H1 (cell line): ENCODE results near the gene SYNJ2BP. TPM values are rescaled to one million over a fixed set of nuclear protein-coding genes. Genes with fewer than 3 reads are reported as not detected.

Experiments used
- CTCF ChIA-PET: fragments of 300-600 bp; sonication (Branson Sonifier 250); formaldehyde crosslinking; loops from one replicate; lab custom pipeline; 2021; ENCODE audit not compliant: partially characterized antibody; lab: Charles Lee
- POLR2A ChIA-PET: fragments of 300-600 bp; sonication (Branson Sonifier 250); formaldehyde crosslinking; loops from one replicate; lab custom pipeline; 2021; ENCODE audit warnings: inconsistent platforms; ENCODE audit not compliant: partially characterized antibody; lab: Charles Lee
- DNase-seq, 2 experiments: peaks; one replicate each; pipeline versions ENCODE4 v3.0.0 to v3.0.0-alpha.2; 2010 to 2022; ENCODE audit warnings: low spot score in 2 of 2, low read depth in 1 of 2, mixed read lengths in 1 of 2
- FAIRE-seq: peaks from 2 replicates; lab custom pipeline; 2011; peaks lifted over from hg19 to GRCh38; lab: Jason Lieb, UNC
- H2AFZ ChIP-seq: 2 replicates; pipeline ENCODE4 v1.8.1; 2012; ENCODE audit warnings: low read length, inconsistent platforms
- H2AK5ac ChIP-seq: 2 replicates; pipeline ENCODE4 v1.6.1; 2013; ENCODE audit warnings: low read depth, low read length
- H2BK120ac ChIP-seq: replicated peaks from 2 replicates; pipeline ENCODE3; 2013; ENCODE audit warnings: low read depth, low read length, inconsistent platforms
- H2BK12ac ChIP-seq: 2 replicates; pipeline ENCODE4 v1.6.1; 2013; ENCODE audit warnings: low read depth, low read length
- H2BK15ac ChIP-seq: 2 replicates; pipeline ENCODE4 v1.6.1; 2013; ENCODE audit warnings: low read length
- H2BK20ac ChIP-seq: 2 replicates; pipeline ENCODE4 v1.6.1; 2013; ENCODE audit warnings: low read length
- H2BK5ac ChIP-seq: 2 replicates; pipeline ENCODE4 v1.6.1; 2013; ENCODE audit warnings: low read depth, low read length
- H3K14ac ChIP-seq: 2 replicates; pipeline ENCODE4 v1.6.1; 2013; ENCODE audit warnings: inconsistent platforms; ENCODE audit not compliant: insufficient read length
- H3K18ac ChIP-seq: 2 replicates; pipeline ENCODE4 v1.6.1; 2013; ENCODE audit warnings: low read length; ENCODE audit errors: extremely low read depth
- H3K23ac ChIP-seq: 2 replicates; pipeline ENCODE4 v1.6.1; 2013; ENCODE audit warnings: inconsistent platforms; ENCODE audit not compliant: insufficient read length
- H3K23me2 ChIP-seq: 2 replicates; pipeline ENCODE4 v1.6.1; 2013; ENCODE audit warnings: low read depth, low read length
- H3K27ac ChIP-seq: 2 replicates; pipeline ENCODE4 v1.6.1; 2011; ENCODE audit warnings: low read depth, low read length, inconsistent platforms
- H3K27me3 ChIP-seq, 4 experiments: replicated peaks in 1 of 4; 1 replicate in 1 of 4; 2 replicates in 3 of 4; pipeline versions ENCODE4 v1.6.1 to v1.8.1; 2011 to 2013; ENCODE audit warnings: low read length in 3 of 4, mild to moderate bottlenecking in 3 of 4, inconsistent platforms in 2 of 4, mixed read lengths in 2 of 4, moderate library complexity in 1 of 4; ENCODE audit not compliant: control insufficient read depth in 3 of 4, insufficient read depth in 3 of 4; ENCODE audit errors: extremely low read depth in 1 of 4
- H3K36me3 ChIP-seq, 4 experiments: 2 replicates each; pipeline versions ENCODE4 v1.6.1 to v1.8.1; 2011 to 2013; ENCODE audit warnings: mild to moderate bottlenecking in 4 of 4, low read length in 3 of 4, moderate library complexity in 2 of 4, control low read depth in 1 of 4, inconsistent platforms in 1 of 4; ENCODE audit not compliant: insufficient read depth in 4 of 4, control insufficient read depth in 2 of 4
- H3K4ac ChIP-seq: replicated peaks from 2 replicates; pipeline ENCODE3; 2013; ENCODE audit warnings: low read length, low read depth, mixed read lengths, inconsistent platforms; ENCODE audit not compliant: insufficient read length
- H3K4me1 ChIP-seq, 4 experiments: replicated peaks in 1 of 4; 1 replicate in 1 of 4; 2 replicates in 3 of 4; pipeline versions ENCODE4 v1.6.1 to v1.8.1; 2011 to 2013; ENCODE audit warnings: low read length in 3 of 4, inconsistent platforms in 2 of 4, mixed read lengths in 1 of 4; ENCODE audit not compliant: insufficient read depth in 4 of 4, control insufficient read depth in 3 of 4
- H3K4me2 ChIP-seq, 2 experiments: 2 replicates each; pipeline versions ENCODE4 v1.6.1 to v1.8.1; 2011 to 2013; ENCODE audit warnings: low read depth in 2 of 2, low read length in 2 of 2, control low read depth in 1 of 2, inconsistent platforms in 1 of 2, mild to moderate bottlenecking in 1 of 2; ENCODE audit not compliant: insufficient read depth in 1 of 2
- H3K4me3 ChIP-seq, 4 experiments: fragments of 200-600, 300-600 bp in 1 of 4; sonication (generic), shearing (Covaris generic), sonication (Bioruptor Twin) in 1 of 4; 2 replicates each; pipeline versions ENCODE4 v1.5.1 to v1.8.1; 2011 to 2016; ENCODE audit warnings: low read length in 4 of 4, low read depth in 3 of 4, control low read depth in 2 of 4, inconsistent platforms in 2 of 4, mild to moderate bottlenecking in 2 of 4, mixed read lengths in 1 of 4, moderate library complexity in 1 of 4; ENCODE audit not compliant: insufficient read depth in 2 of 4; ENCODE audit errors: extremely low read depth in 1 of 4
- H3K56ac ChIP-seq: replicated peaks from 2 replicates; pipeline ENCODE3; 2013; ENCODE audit warnings: low read depth, mild to moderate bottlenecking, mixed read lengths, low read length, inconsistent platforms; ENCODE audit not compliant: insufficient read length
- H3K79me1 ChIP-seq: 2 replicates; pipeline ENCODE4 v1.6.1; 2013; ENCODE audit warnings: low read depth, low read length, control low read depth
- H3K79me2 ChIP-seq, 2 experiments: 2 replicates each; pipeline versions ENCODE4 v1.6.1 to v1.8.1; 2012 to 2013; ENCODE audit warnings: low read length in 2 of 2, mild to moderate bottlenecking in 2 of 2, inconsistent platforms in 1 of 2; ENCODE audit not compliant: insufficient read depth in 2 of 2, control insufficient read depth in 1 of 2
- H3K9ac ChIP-seq, 4 experiments: replicated peaks in 1 of 4; 1 replicate in 1 of 4; 2 replicates in 3 of 4; pipeline versions ENCODE4 v1.6.1 to v1.8.1; 2011 to 2013; ENCODE audit warnings: low read depth in 3 of 4, low read length in 3 of 4, control low read depth in 2 of 4, mild to moderate bottlenecking in 2 of 4, moderate library complexity in 2 of 4, inconsistent platforms in 1 of 4; ENCODE audit errors: extremely low read depth in 1 of 4
- H3K9me3 ChIP-seq, 2 experiments: 2 replicates each; pipeline versions ENCODE4 v1.6.1 to v1.8.1; 2012 to 2013; ENCODE audit warnings: mild to moderate bottlenecking in 2 of 2, moderate library complexity in 2 of 2, control low read depth in 1 of 2, inconsistent platforms in 1 of 2, low read depth in 1 of 2, low read length in 1 of 2, mixed read lengths in 1 of 2; ENCODE audit not compliant: insufficient read depth in 2 of 2
- H4K20me1 ChIP-seq, 2 experiments: replicated peaks in 1 of 2; 2 replicates each; pipeline versions ENCODE3 to v1.8.1; 2011 to 2013; ENCODE audit warnings: inconsistent platforms in 2 of 2, low read length in 2 of 2, mild to moderate bottlenecking in 1 of 2; ENCODE audit not compliant: insufficient read depth in 2 of 2, control insufficient read depth in 1 of 2
- H4K5ac ChIP-seq: 2 replicates; pipeline ENCODE4 v1.6.1; 2013; ENCODE audit warnings: low read length, low read depth, mixed read lengths, inconsistent platforms; ENCODE audit not compliant: insufficient read length
- H4K8ac ChIP-seq: 2 replicates; pipeline ENCODE4 v1.8.0; 2013; ENCODE audit warnings: mild to moderate bottlenecking, moderate library complexity, low read length, inconsistent platforms; ENCODE audit not compliant: insufficient read depth; ENCODE audit errors: extremely low read depth
- H4K91ac ChIP-seq: replicated peaks from 2 replicates; pipeline ENCODE3; 2013; ENCODE audit warnings: low read length, mixed read lengths, inconsistent platforms; ENCODE audit not compliant: insufficient read length
- ASH2L ChIP-seq: fragments of 200-600, 300-600 bp; sonication (generic); IDR thresholded peaks from one replicate; pipeline ENCODE4 v1.7.1; 2017; ENCODE audit warnings: low read length
- CHD1 ChIP-seq: IDR thresholded peaks from 2 replicates; pipeline ENCODE4 v1.6.1; 2012; ENCODE audit warnings: low read depth, low read length, improper control_type of control experiment
- CHD2 ChIP-seq: IDR thresholded peaks from 2 replicates; pipeline ENCODE4 v1.6.1; 2012; ENCODE audit warnings: low read length, improper control_type of control experiment
- CTBP2 ChIP-seq: IDR thresholded peaks from 2 replicates; pipeline ENCODE4 v1.7.0; 2011; ENCODE audit warnings: borderline replicate concordance, mild to moderate bottlenecking, moderate library complexity, mixed read lengths, low read length; ENCODE audit not compliant: insufficient read depth, insufficient read length
- EZH2 ChIP-seq: fragments of 200-600 bp; sonication (generic); IDR thresholded peaks from 2 replicates; pipeline ENCODE4 v1.7.1; 2012; ENCODE audit warnings: low read depth, mild to moderate bottlenecking, moderate library complexity, low read length, inconsistent platforms; ENCODE audit not compliant: severe bottlenecking
- HDAC2 ChIP-seq, 2 experiments: fragments of 300-600 bp in 1 of 2; sonication (generic) in 1 of 2; IDR thresholded peaks; 2 replicates each; pipeline ENCODE4 v1.6.1; 2011 to 2012; ENCODE audit warnings: low read depth in 2 of 2, low read length in 2 of 2, mild to moderate bottlenecking in 2 of 2, moderate library complexity in 2 of 2, borderline replicate concordance in 1 of 2, inconsistent platforms in 1 of 2
- KDM1A ChIP-seq: fragments of 200-600, 300-600 bp; sonication (generic); IDR thresholded peaks from 2 replicates; pipeline ENCODE4 v1.7.1; 2016; ENCODE audit warnings: mild to moderate bottlenecking, low read length, borderline replicate concordance
- KDM5A ChIP-seq: fragments of 200-600 bp; IDR thresholded peaks from 2 replicates; pipeline ENCODE4 v1.7.1; 2012; ENCODE audit warnings: mild to moderate bottlenecking, low read length, inconsistent platforms, mixed read lengths
- NANOG ChIP-seq: IDR thresholded peaks from 2 replicates; pipeline ENCODE4 v1.6.1; 2011; ENCODE audit warnings: low read length, low read depth, mild to moderate bottlenecking, inconsistent platforms; ENCODE audit not compliant: insufficient read depth, poor library complexity, severe bottlenecking
- NRF1 ChIP-seq: IDR thresholded peaks from 2 replicates; pipeline ENCODE4 v1.6.1; 2011; ENCODE audit warnings: mild to moderate bottlenecking, low read depth, low read length, improper control_type of control experiment
- RFX5 ChIP-seq: IDR thresholded peaks from 2 replicates; pipeline ENCODE4 v1.6.1; 2011; ENCODE audit warnings: low read depth, low read length, improper control_type of control experiment, borderline replicate concordance
- SP2 ChIP-seq: IDR thresholded peaks from 2 replicates; pipeline ENCODE4 v1.6.1; 2012; ENCODE audit warnings: mild to moderate bottlenecking, low read length, inconsistent platforms
- TBP ChIP-seq: IDR thresholded peaks from 2 replicates; pipeline ENCODE4 v1.6.1; 2011; ENCODE audit warnings: low read depth, low read length, improper control_type of control experiment
- YY1 ChIP-seq: IDR thresholded peaks from 2 replicates; pipeline ENCODE4 v1.6.1; 2011; ENCODE audit warnings: low read depth, mild to moderate bottlenecking, low read length
- WGBS, 2 experiments: shearing (Covaris generic) in 1 of 2; methylation state at CpG; one replicate each; pipeline versions ENCODE4 v1.1.6 to v1.1.7; 2013 to 2015; ENCODE audit warnings: low lambda C conversion rate in 2 of 2, mixed read lengths in 2 of 2, inconsistent platforms in 1 of 2, low coverage in 1 of 2, missing lambda C conversion rate in 1 of 2; ENCODE audit not compliant: insufficient replicate concordance in 2 of 2, insufficient coverage in 1 of 2, insufficient read length in 1 of 2; ENCODE audit errors: extremely low coverage in 1 of 2, missing lambda C conversion rate in 1 of 2; 5-methylcytosine and 5-hydroxymethylcytosine counted together
- polyA plus RNA-seq, 7 experiments: library from polyadenylated mRNA; depleted of rRNA in 3 of 7; stranded (reverse) in 5 of 7; unstranded in 2 of 7; fragments of >200 nt in 5 of 7; fragments of 200-250 nt in 2 of 7; gene quantifications; 1 replicate in 5 of 7; 2 replicates in 1 of 7; 4 replicates in 1 of 7; pipeline versions ENCODE4 v1.2.1 to v1.2.3, GENCODE V29; 2011 to 2013; ENCODE audit warnings: missing spikeins in 2 of 7, mixed read lengths in 2 of 7
- total RNA-seq: library from RNA; stranded (reverse); fragmentation: NEBNext Ultra II Directional; extraction: Animal tissue kit (Norgen Biotek cat#: 25700); gene quantifications from 2 replicates; pipeline ENCODE4 v1.2.1, GENCODE V29; 2021

SYNJ2BP gene
- total and polyA plus RNA-seq, 2 of the 8 experiments (the other 6 are each of a cell fraction or from before 2014, with no cell fraction given), result 9.6 to 30.6 TPM

DNA sequence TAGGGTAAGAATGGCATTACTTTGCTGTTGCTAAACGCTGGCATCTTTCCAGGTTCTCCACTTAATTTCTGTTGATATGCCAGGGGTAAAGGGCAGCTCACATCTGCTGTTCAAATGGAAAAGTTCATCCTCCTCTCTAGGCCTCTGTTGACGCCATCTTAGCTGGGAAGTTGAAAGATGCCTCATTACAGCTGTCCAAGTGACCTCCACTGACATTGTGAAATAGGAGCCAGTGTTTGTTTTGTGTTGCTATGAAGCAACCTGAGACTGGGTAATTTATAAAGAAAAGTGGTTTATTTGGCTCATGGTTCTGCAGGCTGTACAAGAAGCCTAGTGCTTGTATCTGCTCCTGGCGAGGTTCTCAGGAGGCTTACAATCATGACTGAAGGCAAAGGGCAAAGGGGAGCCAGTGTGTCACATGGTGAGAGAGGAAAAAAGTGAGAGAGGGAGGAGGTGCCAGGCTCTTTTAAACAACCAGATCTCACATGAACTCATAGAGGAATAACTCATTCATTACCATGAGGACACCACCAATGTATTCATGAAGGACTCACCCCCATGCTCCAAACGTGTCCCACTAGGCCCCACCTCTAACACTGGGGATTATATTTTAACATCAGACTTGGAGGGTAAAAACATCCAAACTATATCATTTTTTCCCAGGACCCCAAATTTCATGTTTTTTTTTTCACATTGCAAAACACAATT lies 31.9 kb upstream of the SYNJ2BP start:
- no peak overlapping the region for H3K4me2 ChIP-seq
- no peak overlapping the region for H3K18ac ChIP-seq
- H4K91ac ChIP-seq, result no peak overlapping the region
- no peak overlapping the region for H3K23ac ChIP-seq
- no peaks in the 10 kb centered on the region for H3K23me2 ChIP-seq
- no peak overlapping the region for H2BK15ac ChIP-seq
- DNase-seq (no peak), FAIRE-seq (no peak)
- H3K9ac ChIP-seq, result no peak overlapping the region
- H3K4me3 ChIP-seq, result no peak overlapping the region
- 85% methylated on average over 4 of the region's 4 CpGs; no CpG with 5 or more reads in 1 of the 2 experiments for WGBS, 2 experiments
- POLR2A ChIA-PET, result no interaction called here
- no peak overlapping the region for H4K8ac ChIP-seq
- no peaks in the 10 kb centered on the region for H4K20me1 ChIP-seq
- no peak overlapping the region for H2BK20ac ChIP-seq
- H3K79me2 ChIP-seq, result no peaks in the 10 kb centered on the region
- no peak overlapping the region for H3K4ac ChIP-seq
- H2AFZ ChIP-seq, result no peak overlapping the region
- H3K27me3 ChIP-seq, result no peaks in the 10 kb centered on the region
- TF ChIP-seq ASH2L (no peak), KDM1A (no peak), CHD2 (no peak), HDAC2 (IDR thresholded peaks at IDR 0.05; ENCODE audit: borderline replicate concordance in 1 of 2, low read depth in 2 of 2, low read length in 2 of 2) (no peak), RFX5 (no peak), SP2 (no peak), EZH2 (no peak), TBP (no peak), CTBP2 (no peak), CHD1 (no peak), NRF1 (no peak), YY1 (no peak), KDM5A (no peak), NANOG (no peak)
- H2BK12ac ChIP-seq, result no peak overlapping the region
- H2BK120ac ChIP-seq, result no peak overlapping the region
- no peaks in the 10 kb centered on the region for H3K4me1 ChIP-seq
- H3K9me3 ChIP-seq, result peaks cover 29% of the 10 kb centered on the region in 2 experiments
- H3K56ac ChIP-seq, result no peak overlapping the region
- no peak overlapping the region for H3K27ac ChIP-seq
- H3K79me1 ChIP-seq, result no peaks in the 10 kb centered on the region
- no peak overlapping the region for H4K5ac ChIP-seq
- peaks cover 0 to 6% (median 0%) of the 10 kb centered on the region in 4 experiments; a peak in 1 of 8 replicates for H3K36me3 ChIP-seq
- H3K14ac ChIP-seq, result no peak overlapping the region
- H2BK5ac ChIP-seq, result no peak overlapping the region
- no peak overlapping the region for H2AK5ac ChIP-seq
- CTCF ChIA-PET, result no interaction called here
